Fibroblast of skin of left biceps (primary cell): ENCODE results near the gene DNASE1.

Source experiments
- DNase-seq, 2 experiments: peaks; one replicate each; pipeline ENCODE4 v3.0.0-alpha.2; 2013; ENCODE audit warnings: low read depth in 2 of 2

Gene DNASE1

GRCh38 chr16:3664187-3664896, 9.9 kb downstream of the DNASE1 start:
- no peak for DNase-seq

DNA sequence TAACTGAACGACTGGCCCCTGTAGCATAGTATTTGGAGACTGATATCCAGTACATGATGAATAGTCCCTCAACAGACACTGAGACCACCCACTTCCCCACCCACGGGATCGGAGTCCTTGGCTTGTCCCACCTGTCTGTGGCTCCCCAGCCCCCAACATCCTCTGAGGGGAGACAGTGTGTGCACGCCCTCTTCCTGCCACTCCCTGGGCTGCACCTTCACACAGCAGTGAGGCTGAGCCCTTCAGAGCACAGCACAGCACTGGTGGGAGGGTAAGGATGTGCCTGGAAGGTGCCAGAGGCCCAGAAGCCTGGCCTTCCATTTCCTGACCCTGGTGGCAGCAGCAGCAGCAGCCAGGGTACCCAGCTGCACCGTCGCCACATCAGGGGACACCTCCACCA, 11.0 kb downstream of the DNASE1 start:
- DNase-seq: no peak

DNA sequence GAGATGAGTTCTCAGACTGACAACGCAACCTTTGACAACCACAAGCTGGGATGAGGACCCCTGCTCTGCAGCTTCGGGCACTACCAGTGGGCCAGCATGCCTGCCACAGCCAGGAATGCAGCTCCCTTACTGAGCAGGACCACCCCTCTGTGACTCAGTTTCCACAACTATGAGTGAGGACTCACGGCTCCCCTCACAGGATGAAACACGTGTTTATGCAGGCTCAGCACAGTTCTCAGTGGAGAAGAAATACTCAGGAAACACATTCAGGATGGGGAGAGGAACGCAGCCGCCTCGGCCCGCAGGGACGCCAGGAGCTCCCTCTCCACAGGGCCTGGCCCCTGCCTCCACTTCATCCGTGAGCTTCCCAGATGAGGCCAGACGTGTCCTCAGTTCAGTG, 14.1 kb downstream of the DNASE1 start:
- no peak for DNase-seq

DNA sequence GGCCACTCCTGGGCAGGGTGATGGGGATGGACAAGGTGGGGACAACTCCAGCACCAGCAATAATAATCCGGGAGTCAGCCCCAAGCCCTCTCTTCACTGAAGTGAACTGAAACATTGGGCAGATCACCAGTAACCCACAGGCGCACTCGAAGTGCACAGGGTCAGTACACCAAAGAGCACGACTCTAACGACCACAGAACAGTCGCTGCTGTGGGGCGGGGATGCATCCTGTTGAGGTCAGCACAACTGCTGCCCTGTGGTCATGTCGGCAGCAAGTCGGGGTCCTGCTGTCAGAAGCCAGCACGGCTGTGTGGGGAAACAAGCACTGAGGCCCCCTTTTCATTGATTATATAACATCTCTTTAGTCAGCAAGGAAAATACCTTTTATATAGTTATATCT, 14.6 kb downstream of the DNASE1 start:
- no peak for DNase-seq

DNA sequence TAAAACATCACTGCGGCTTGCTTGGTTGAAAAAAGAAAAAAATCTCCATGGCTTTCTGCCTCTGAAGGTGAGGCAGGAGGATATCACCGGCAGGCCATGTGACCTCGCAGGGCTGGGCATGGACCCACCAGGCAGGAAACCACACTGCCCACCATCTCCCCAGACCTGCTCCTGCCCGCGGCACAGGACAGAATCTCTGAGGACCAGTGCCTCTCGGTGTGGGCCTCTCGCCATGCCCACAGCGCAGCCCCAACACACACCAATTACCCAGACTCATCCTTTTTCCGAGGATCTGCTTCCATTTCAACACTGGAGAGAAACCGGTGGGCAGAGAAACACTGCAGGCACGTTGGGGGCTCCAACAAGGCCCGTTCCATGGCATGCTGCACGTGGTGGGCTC, 16.2 kb downstream of the DNASE1 start:
- no peak for DNase-seq

GRCh38 chr16:3671424-3671823, 16.9 kb downstream of the DNASE1 start:
- DNase-seq: no peak

GRCh38 chr16:3672571-3673041, 18.1 kb downstream of the DNASE1 start:
- no peak for DNase-seq

- DNase-seq: no peak
Observed at GRCh38 chr16:3673201-3673600, 18.7 kb downstream of the DNASE1 start.

DNA sequence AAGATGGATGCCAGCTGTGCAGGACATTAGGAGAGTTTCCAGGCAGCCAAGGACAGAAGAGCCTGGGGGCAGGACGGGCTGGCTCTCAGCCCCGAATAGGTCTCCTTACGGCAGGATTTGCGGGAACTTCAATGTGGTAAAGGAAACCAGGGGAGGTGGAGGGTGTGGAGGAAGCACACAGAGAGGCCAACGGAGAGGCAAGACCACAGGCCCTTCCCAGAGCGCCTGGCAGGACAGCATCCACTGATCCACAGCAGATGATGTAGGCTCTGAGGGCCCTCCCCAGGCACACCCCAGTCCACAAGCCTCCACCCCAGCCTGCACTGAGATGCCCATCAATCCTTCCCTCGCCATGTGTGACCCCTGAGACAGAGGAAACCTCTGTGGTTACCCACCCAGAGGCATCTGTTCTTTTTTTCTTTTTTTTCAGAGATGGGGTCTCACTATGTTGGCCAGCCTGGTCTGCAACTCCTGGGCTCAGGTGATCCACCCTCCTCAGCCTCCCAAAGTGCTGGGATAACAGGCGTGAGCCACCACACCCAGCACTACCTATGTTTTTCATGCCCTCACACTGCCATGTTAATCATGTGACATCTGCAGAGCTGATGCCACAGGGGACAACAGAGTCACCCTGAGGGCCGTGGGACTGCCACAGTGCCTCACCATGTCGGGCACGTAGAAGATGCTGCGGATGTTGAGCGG, 19.3 kb downstream of the DNASE1 start:
- DNase-seq: no peak

- DNase-seq: no peak
Observed at GRCh38 chr16:3674513-3675295, 20.2 kb downstream of the DNASE1 start.

- no peak for DNase-seq
Observed at GRCh38 chr16:3675601-3676130, 21.2 kb downstream of the DNASE1 start.

- DNase-seq: no peak
Observed at GRCh38 chr16:3677994-3678393, 23.5 kb downstream of the DNASE1 start.

DNA sequence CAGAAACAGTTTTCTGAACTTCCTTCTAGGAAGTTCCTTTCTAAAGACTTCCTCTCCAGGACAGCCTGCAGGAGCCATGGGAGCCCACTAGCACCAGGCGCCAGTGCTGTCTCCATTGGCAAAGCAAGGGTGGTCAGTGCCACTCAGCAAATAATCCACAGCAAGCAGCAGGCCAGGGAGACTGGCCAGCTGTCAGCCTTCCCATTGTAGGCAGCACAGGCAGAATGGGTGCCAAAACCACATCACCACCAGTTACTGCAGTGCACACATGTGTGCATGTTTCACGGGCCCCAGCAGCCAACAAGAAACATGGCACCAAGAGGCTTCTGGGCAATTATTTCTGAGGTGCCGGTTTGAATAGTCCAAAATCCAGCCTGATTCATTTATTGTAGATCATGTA, 26.7 kb downstream of the DNASE1 start:
- no peak for DNase-seq

DNA sequence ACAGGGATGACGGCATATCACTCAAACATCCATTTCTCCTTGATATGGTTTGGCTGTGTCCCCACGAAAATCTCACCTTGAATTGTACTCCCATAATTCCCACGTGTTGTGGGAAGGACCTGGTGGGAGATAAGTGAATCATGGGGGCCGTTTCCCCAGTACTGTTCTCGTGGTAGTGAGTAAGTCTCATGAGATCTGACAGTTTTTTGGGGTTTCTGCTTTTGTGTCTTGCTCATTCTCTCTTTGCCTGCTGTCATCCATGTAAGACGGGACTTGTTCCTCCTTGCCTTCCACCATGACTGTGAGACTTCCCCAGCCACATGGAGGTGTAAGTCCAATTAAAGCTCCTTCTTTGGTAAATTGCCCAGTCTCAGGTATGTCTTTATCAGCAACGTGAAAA, 32.5 kb downstream of the DNASE1 start:
- no peak for DNase-seq

- DNase-seq: no peak
Observed at GRCh38 chr16:3687792-3688191, 33.3 kb downstream of the DNASE1 start.

DNA sequence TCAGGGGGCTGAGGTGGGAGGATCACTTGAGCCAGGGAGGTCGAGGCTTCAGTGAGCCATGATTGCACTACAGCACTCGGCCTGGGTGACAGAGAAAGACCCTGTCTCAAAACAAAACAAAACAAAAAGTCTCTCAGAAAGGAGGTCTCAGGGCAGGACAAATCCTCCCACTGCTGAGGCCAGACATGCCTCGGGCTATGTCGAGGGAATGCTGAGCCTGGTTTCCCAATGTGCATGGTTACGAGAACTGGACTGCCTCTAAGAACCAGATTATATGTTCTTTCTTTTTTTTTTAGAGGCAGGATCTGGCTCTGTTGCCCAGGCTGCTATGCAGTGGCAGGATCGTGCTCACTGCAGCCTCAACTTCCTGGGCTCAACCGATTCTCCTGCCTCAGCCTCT, 35.2 kb downstream of the DNASE1 start:
- no peak for DNase-seq

GRCh38 chr16:3690470-3690928, 36.0 kb downstream of the DNASE1 start:
- peak; percentile 86 to 90 for DNase-seq

- no peak for DNase-seq
Observed at GRCh38 chr16:3690980-3691720, 36.7 kb downstream of the DNASE1 start.

DNA sequence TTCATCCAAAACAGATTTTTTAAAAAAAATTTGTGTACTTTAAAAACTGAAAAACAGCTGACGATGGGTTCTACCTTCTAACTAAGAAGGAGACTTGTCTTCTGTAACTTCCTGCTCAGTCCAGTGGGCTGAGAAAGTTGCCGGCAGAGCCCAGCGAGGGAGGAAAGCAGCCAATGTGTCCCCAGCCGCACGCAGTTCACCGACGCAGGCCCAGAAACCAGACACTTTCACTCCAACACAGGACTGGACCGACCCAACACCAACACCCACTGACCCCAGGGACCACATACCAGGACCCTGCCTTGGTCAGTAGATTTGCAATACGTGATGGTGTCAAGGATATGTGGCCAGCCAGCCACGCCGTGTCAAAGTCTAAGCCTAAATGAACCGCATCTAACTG, 37.3 kb downstream of the DNASE1 start:
- no peak for DNase-seq

GRCh38 chr16:3694051-3694450, 39.6 kb downstream of the DNASE1 start:
- no peak for DNase-seq

DNA sequence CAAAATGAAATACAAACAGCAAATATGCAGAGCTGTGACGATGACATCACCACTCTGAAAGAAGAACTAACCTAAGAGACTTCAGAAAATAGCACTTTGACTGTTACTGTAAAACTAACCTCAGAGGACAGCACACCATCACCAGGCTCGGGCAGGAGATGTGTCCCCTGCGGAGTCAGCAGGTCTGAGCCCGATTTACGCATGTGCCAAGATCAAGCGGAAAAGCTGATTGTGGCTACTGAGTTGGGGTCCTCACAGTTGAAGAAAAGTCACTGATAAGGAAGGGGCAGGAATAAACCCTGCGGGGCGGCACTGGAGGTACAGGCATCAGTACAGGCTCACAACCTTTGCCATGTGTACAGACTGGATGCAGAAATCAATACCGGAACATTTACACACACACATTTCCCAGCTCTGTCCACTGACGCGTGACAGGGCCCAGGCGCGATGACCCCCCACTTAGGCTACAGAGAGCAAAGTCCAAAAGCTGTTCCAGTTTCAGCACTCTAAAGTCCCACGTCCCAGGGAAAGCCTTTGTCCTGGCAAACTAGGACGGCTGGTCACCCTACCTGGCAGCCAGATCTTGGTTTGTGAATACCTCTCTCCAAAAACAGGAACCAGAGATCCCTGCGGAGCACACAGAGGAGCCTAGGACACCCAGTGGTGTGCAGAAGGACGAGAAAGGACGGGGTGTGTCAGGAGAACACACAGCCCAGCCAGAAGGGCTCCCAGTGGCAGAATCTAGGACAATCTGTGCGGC, 41.3 kb downstream of the DNASE1 start:
- DNase-seq: no peak
